GM19035 (cell line): ENCODE data around the gene PAM16.

ENCODE experiments used
- ATAC-seq: cut with Tn5 transposase; IDR thresholded peaks from one replicate; pipeline ENCODE4 v1.9.1; 2021; ENCODE audit not compliant: unreplicated experiment

PAM16 gene

DNA sequence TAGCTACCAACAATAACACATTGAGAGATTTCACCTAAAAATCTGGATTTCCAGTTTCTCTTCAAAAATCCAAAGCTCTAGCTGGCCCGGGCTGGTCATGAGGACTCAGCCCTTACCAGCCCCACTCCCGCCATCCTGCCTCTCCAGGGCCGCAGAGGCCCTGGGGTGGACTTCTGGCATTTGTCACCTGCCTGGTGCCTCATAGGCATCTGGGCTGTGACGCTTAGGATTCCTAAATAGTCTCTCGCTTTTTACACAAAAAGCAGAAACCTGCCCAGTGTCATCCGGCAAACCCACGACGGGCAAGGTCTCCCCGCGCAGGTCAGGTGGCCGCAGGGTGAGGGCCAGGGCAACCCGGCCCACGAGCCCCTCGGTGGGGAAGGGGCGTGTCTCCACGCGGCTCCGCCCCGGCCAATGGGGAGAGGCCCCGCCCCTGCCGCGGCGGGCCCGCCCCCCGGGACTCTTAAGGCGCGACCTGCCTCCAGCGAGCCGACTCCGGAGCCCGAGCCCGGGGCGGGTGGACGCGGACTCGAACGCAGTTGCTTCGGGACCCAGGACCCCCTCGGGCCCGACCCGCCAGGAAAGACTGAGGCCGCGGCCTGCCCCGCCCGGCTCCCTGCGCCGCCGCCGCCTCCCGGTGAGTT lies 20.4 kb upstream of the PAM16 start, which contains the start of gene VASN:
TSS of gene VASN (plus strand) at position 492 of the 644 bp plus-strand sequence. CDS start 9,030 bp downstream, outside the sequence.
- peak; percentile 52 for ATAC-seq

DNA sequence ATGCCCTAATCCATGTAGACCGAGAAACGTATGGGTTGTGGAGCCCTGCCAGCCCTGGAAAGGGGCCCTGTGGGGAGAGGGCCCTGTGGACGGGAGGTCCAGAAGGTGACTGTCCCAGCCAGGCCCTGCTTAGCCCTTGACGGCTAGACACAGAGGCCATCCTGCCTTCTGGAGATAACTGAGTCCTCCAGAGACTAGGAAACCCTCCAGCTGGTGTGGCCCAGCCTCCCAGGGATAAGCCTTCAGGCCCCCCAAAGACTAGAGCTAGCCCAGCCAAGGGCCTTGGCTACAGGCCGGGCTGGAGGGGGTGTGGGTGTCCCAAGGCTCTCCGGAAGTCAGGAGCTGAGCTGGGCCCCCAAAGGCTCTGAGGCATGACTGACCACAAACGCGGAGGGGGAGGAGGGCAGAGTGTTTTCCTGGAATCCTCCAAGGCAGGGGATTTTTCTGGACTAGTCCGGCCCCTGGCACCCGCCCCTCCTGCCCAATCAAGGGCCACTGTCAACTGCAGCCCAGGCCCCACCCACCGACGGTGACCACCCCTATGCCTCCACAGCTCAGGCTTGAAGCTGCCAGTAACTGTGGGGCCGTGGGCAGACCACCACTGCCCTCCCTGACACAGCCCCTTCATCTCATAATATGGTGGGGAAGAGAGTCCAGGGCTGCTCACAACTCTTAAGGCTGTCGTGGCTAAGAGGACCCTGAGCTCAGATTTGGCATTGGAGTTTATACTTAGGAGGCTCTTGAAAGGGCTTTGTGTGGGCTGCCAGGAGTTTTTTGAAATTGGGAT lies 19.6 kb upstream of the PAM16 start:
- no peak for ATAC-seq

DNA sequence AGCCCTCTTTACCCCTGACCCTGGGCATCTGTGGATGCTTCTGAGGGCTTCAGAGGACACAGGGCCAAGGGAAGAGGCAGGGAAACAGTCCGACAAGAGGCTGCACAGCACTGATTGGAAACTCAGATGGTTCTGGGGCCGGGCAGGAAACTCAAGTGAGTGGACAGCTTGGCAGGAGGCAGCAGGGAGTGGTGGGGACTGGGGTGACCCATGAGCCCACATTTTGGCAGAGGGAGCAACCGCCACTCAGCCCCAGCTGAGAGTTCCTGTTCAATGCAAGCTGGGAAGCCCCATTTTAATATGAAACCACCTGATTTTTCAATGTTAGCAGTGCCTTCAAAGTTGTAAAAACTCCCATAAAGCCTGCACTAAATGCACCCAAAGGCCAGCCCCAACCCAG lies 19.0 kb upstream of the PAM16 start:
- ATAC-seq, result no peak

DNA sequence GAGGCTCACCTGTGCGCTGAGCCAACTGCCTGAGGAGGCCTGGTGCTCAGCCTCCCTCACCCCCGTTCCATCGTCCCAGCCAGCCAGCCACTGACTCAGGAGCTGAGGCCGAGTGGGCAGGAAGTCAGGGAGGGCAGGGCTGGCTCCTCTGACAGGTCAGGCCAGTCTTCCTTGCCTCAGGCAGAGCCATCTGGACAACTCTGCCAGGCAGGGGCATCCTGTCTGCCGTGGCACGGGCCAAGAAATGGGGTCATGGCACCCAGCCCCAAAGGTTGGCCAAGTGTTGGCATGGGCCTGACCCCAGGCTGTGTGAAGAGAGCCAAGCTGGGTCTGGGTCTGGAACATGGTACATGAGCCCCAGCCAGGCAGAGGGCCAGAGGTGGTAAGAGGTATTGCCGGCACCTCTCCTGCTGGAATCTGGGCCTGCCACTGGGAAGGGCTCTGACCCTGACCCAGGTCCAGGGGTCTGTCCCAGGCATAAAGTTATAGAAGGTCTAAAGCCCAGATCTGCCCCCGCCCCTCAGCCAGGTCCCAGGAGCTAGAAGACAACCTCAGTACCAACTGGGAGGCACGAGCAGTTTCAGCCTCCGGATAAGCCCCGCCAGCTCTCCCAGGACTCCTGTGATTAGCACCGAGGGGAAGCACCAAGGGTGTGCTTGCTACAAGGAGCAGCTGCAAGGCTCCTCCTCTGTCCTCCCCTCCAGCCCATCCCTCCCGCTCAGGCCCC lies 18.0 kb upstream of the PAM16 start:
- ATAC-seq, result no peak

DNA sequence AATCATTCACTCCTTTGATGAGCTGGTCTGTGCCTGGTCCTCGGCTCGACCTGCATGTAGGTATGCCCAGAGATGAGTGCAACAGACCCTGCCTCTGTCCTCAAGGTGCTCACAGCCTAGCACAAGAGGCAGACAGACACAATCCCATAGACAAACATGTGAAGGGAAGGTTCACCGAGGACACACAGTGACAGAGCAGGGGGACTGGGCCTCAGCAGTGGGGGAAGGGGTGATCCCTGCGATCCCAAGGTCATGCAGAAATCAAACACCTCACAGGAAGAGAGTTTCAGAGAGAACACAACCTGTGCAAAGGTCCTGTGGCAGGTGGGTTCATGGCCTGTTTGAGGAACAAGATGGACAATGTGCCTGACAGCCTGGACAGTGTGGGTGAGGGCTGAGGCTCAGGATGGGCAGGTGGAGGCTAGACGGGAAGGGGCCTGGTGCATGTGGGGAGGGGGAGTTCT lies 16.3 kb upstream of the PAM16 start:
- ATAC-seq, result no peak

DNA sequence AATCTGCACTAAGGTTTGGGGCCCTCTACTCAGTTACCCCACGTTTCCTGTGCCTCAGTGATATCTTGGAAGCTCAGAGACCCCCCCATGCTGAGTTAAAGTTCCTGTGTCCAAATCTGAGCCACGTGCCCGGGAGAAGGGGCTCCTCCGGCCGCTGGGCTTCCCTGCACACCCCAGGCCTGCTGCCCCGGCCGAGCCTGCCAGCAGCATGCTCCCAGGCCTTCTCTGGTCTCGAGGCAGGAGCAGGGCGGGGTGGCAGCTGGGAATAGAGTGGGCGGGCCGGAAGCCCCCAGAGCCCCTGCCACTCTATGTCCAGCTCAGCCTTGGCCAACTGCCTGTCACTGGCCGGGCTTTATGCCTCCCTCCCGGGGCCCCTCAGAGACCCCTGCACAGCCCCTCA lies 14.9 kb upstream of the PAM16 start:
- ATAC-seq, result no peak

DNA sequence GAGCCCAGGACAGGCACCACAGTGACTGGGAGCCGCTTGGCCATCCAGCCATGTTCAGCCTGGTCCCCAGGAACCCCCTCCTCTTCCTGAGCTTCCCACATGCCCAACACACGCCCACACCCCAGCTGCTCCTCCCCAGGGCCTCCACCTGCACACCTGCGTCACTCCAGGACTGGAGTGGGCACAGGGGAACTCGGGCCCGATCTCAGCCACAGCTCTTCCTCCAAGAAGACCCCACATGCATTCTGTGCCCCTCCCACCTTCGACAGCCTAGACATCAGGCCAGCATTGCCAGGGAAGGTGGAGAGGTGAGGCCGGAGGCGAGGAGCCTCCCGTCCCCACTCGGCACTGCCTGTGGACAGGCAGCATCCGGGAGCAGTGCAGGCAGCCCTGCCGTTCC lies 14.5 kb upstream of the PAM16 start:
- no peak for ATAC-seq

DNA sequence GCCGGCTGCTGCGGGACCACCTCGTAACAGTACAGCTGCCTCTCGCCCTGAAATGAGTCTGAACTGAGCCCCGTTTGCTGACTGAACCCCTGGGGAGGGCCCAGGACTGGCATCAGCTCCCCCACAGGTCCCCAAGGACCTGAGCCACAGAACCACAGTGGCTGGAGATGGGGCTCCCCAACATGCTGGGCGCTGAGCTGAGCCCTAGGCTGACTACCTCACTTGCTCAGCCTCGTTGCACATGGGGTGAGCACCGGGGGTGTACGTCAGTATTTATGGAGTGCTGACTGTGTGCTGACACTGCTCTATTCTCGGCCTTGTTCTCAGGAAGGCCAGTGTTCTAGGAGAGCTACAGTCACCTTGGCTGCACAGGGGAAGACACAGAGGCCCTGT lies 13.9 kb upstream of the PAM16 start:
- ATAC-seq, result no peak

DNA sequence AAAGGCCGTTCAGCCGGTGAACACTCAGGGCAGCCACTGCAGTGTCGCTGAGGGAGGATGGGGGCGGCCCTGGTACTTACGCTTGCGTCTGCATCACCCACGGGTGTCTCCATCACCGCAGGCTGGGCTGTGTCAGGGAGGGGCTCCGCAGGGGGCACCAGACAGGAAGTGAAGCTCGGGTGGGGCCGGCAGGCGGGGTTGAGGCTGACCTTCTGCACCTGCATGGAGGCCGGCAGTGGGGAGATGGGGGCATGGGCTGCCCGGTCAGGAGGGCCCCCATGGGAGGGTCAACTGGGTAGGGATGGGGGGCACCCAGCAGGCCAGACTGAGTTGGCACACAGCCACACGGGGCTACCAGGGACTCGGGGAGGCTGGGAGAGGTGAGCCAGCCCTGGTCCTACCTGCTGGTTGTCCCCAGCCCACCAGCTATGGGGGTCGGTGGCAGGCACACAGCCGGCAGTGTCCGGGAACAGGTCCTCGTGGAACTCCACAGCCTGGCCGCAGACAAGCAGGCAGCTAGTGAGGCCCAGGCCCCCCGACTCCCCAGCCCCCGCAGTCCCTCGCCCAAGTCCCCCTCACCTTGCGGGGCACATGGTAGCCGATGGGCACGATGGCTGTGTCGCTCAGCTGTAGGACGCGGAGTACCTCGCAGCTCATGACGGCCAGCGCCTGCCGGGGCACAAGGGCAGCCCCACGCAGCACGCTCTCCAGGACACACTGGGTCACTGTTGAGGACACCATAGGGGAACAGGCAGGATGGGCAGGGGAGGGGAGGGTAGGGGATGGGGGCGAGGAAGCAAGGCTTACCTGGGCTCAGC lies 13.3 kb upstream of the PAM16 start:
- ATAC-seq, result no peak

DNA sequence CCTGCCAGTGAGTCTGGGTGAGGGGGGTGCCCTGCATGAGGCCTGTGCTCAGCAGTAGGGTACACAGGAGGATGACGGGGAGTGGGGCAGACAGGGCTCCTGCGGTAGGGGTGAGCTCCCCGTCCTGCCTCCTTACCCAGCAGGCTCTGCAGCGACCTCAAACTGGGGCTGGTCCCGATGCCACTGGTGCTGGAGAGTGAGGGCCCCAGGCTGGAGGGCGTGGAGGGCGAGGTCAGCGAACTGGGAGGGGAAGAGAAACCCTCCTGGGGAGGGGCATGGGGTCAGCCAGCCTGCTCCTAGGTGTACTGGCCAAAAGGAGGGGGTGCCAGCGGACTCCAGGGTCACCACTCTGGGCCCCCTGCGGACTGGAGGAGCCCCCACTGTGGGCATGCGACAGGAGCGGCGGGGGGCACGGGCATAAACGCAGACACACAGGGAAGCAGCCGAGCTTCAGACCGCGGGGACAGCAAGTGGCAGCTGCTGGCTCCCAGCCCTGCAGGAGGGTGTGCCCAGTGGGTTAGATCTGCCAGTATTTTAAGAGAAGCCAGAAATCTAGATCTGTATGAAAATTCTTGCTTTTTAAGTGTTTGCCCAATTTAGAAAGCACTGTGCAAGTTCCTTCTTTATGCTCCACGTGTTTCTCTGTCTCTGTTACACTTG lies 11.5 kb upstream of the PAM16 start:
- no peak for ATAC-seq

DNA sequence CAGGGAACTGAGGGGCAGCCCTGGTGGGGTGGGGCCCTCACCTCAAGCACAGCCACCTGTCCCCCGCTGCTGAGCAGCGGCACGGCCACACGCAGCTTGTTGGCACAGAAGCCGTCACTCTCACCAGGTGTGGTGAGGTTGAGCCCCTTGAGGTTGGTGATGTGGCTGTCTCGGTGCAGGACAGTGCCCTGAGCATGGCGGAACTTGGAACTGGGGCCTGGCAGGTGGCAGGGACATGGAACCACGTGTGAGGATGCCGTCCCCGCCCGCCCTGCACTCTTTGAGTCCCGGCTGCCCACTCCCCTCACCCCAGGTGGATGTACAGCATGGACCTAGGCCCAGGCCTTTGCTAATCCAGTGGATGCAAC lies 10.8 kb upstream of the PAM16 start:
- ATAC-seq, result no peak

DNA sequence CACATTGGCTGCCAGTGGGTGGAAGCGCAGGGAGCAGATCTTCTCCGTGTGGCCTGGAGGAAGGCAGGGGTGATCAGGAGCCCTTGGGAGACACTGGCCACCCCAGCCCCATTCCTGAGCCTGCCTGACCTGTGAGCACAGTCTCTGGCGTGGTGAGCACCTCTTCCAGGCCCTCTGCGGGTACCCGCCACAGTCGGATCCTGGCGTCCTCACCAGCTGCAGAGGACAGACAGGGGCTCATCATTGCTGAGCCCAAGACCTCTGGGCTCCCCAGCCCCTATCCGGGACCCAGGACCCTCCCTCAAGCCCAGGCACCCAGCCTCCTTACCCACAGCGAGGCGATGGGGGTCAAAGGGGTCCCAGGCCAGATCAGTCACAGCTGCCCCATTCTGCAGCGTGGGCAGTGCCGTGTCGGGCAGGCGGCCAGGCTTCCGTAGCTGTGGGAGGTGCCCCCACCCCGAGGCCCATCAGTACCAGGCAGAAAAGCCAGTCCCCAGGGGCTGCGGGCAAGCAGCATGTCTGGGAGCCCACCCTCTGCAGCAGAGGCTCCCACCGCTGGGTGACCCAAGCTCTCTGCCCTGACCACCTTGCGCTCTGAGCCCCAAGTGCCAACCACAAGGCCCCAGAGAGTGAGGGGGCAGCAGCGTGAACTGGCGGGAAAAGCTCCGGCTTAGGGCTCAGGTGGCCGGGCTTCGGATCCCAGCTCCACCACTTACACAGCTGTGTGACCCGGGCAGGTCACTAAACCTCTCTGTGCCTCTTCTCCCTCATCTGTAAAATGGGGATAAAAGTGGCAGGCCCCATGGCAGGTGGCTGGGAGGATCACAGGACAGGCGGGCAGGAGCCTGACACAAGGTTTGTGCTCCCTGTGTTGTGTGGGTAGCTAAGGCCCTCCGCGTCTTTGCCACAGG lies 10.2 kb upstream of the PAM16 start:
- no peak for ATAC-seq

DNA sequence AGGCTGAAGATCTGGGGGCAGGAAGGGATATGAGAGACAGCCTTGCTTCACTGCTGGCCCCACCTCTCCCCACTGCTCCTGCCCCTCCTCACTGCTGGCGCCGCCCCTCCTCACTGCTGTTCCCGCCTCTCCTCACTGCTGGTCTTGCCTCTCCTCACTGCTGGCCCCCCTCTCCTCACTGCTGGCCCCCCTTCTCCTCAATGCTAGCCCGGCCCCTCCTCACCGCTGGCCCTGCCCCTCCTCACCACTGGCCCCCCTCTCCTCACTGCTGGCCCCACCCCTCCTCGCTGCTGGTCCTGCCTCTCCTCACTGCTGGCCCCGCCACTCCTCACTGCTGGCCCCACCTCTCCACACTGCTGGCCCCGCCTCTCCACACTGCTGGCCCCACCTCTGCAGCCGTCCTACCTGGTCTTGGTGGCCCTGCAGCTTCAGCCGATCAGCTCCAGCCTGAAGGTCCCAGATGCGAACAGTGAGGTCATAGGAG lies 9.5 kb upstream of the PAM16 start:
- no peak for ATAC-seq

DNA sequence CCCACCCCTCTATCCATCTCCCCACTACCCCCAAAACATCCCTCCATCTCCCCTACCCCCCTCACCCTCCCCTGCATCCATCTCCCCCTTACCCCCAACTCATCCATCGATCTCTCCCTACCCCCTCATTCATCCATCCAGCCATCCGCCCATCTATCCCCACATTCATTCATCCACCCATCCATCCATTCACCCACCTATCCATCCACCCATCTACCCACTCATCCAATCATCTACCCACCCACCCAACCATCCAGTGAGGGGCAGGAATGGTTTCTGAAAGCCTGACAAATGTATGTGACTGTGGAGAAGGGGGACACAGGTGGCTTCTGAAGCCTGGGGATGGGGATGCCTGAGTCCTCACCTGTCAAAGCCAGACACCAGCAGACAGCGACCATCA lies 8.8 kb upstream of the PAM16 start:
- no peak for ATAC-seq

DNA sequence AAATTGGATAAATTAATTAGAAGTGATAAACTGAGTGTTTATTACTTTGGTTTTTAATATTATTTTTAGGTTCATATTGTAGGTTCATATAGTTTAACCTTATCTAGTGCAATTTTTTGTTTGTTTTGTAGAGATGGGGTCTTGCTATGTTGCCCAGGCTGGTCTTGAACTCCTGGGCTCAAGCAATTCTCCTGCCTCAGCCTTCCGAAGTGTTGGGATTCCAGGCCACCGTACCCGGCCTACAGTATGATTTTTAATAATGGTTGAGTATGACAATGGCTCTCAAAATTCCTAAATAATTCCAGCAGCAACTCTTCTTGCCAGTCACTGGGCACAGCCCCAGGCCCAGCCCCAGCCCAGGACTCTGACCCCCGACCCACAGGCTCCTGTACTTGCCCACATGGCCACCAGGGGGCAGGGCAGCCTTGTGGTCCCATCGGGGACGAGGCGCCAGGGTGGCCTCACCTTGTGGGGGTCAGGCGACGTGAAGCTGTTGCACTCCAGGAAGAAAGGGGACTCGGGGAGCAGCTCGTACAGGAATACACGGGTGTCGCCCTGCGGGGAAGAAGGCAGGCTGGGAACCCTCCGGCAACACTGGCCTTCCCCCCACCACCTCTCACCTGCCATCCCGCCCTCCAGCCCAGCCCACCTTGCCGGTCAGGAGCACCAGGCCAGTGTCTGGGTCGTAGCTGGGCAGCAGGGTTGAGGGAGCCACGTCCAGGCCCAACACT lies 7.9 kb upstream of the PAM16 start:
- no peak for ATAC-seq

DNA sequence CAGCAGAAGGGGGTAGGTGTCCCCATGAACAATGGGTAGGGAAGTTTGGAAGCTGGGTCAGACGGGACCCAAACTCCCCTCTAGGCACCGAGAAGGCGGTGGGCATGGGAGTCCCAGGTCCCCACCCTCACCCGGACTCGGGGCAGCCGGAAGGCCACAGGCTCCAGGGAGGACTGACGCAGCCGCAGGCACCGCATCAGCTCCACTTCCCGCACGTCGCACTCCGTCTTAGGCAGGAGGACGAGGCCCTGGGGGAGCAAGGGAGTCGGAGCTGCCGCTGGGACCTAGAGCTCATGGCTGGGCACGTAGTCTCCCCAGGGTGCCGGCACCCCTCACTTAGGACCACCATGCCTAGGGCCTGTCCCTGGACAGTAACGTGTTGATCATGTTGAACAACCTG lies 7.1 kb upstream of the PAM16 start:
- no peak for ATAC-seq

DNA sequence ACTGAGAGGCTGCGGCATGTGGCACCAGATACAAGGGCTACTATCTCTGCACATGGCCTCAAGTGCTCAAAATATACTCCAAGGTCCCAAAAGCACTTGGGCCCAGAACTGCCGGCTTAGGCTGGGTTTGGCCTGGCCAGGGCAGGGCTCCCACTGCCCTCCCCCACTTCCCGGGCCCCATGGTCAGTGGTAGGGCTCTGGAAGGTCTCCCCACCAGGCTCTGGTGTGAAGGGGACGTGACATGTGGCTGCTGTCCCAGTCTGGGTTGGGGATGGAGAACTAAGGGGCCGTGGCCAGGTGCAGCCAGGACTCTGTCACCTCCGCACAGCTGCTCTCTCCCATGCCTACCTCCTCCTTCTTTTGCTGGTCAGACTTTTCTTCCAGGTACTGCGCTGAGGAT lies 5.7 kb upstream of the PAM16 start:
- ATAC-seq, result no peak

DNA sequence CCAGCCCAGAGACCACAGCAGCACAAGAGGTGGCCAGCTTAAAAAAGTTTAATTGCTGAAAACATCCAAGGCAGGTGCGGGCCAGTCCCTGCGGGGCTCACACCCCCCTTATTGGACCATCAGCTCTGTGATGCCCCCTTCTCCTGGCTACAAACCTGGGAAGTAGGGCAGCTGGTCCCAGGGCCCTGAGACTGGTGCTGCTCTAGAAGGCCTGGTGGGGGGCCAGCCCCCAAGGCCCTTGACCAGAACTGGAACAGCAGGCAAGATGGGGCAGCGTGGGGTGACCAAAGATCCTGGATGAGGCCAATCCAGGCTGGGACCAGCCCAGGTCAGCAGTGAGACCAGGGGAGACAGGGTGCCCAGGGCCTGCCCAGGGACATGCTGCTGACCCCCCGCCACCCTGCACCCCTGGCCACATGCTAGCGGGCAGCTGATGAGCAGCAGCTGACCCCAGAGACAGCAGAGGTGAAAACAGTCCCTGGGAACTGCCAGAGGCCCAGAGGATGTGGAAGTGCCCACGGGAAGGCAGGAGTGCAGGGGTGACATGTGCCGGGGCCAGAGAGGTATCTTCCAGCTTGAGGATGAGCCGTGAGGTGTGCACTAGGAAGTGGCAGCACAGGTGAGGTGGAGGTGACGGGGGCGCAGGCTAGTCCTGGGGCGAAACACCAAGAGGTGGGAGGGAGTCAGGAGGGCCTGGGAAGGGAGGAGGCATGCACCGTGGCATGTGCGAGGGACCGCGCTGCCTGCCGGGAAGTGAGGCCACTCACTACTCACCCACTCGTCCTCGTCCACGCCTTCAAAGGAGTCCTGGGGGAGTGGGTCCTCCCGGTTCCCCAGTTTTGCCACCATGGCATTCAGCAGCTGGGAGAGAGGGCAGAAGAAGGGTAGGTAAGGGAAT lies 3.6 kb upstream of the PAM16 start:
- ATAC-seq, result no peak
